ENCODE measurements around the gene IPPK. TPM values are rescaled to one million over a fixed set of nuclear protein-coding genes. Genes with fewer than 3 reads are reported as not detected.

Gene IPPK
- total and polyA plus RNA-seq, 12 donors: 5.2 to 17.8 (median 8.3) TPM

DNA sequence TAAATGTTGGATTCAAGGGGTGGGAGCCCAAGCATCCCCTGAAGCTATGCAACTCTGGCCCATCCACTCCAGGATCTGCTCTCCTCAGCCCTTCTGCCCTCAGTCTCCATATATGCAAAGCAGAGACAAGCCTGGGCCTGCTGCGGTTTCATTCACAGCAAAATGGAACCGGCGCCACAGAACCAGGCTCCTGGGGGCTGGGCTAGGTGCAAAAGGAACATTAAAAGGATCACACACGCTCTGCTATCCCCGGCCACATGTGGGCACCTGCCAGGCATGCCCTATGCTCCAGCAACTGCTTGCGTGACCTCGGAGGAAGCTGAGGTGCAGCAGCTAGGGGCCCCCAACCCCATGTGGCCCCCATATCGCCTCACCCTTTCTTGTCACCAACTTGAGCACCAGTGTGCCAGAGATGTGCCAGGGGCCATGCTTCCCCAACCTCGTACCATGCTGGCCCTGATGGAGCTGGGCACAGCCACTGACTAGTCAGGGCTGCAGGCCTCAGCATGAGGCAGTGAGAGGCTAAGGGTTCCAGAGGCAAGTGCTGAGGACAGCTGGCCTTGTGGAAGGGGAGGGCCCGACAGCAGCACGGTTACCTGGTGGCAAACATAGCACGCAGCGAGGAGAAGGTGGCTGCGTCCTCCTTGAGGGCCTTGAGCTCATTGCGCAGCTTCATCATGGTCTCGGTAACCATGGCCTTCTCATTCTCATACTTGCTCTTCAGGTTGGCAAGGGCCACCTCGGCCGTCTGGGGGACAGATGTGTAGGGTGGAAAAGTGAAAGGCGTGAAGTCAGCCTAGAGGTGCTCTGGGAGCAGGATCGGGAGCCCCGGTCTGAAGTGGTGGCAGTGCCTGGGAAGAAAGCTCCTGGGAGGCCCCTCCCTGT is 47.5 kb upstream of the IPPK start:
- 92 to 93% methylated on average over 21 of the region's 21 CpGs for WGBS, 2 donors
- Histone ChIP-seq H3K9me3 (no peaks in the 10 kb centered on the region), H3K27ac (no peak overlapping the region), H3K27me3 (no peaks in the 10 kb centered on the region), H3K36me3 (peaks cover 9 to 100% (median 65%) of the 10 kb centered on the region in 9 donors), H3K4me1 (peaks cover 6 to 27% (median 21%) of the 10 kb centered on the region in 9 donors), H3K4me3 (no peak overlapping the region)
- intact Hi-C loops (cut with DNase I): loop anchor here in 7 of 10 donors (2.0 to 5.0 kb wide), 5 partner anchors 45 to 75 kb away; partner anchors contain the start of genes BICD2 (in 1 of the 7) and IPPK (in 1 of the 7)
- no peak for DNase-seq
- ATAC-seq: no peak
- no peak for TF ChIP-seq CTCF (IDR thresholded peaks at IDR 0.05)

- Histone ChIP-seq H3K4me1 (peaks cover 6 to 33% (median 22%) of the 10 kb centered on the region in 9 donors), H3K9me3 (no peaks in the 10 kb centered on the region), H3K27ac (peak overlapping the region in 7 of 10 donors; percentile 30 to 79 (median 57)), H3K27me3 (no peaks in the 10 kb centered on the region), H3K4me3 (no peak overlapping the region), H3K36me3 (peaks cover 3 to 99% (median 56%) of the 10 kb centered on the region in 9 donors)
- peak; percentile 72 to 76 for DNase-seq
- peak; percentile 76 to 98 (median 94) for TF ChIP-seq CTCF (IDR thresholded peaks at IDR 0.05)
- peak; percentile 26 to 73 (median 54) for ATAC-seq
- WGBS, 2 donors: 33 to 34% methylated on average over 4 of the region's 4 CpGs
- intact Hi-C loops (cut with DNase I): loop anchor here (1.0 to 5.0 kb wide), 8 partner anchors 44 to 76 kb away; partner anchors contain the start of genes BICD2 (in 1 of the 10) and IPPK (in 1 of the 10)
Observed at GRCh38 chr9:92716557-92716956, 46.6 kb upstream of the IPPK start.

- DNase-seq: peak; percentile 47 to 53
- TF ChIP-seq CTCF (IDR thresholded peaks at IDR 0.05): no peak
- 36 to 42% methylated on average over 17 of the region's 17 CpGs for WGBS, 2 donors
- Histone ChIP-seq H3K27ac (peak overlapping the region in 8 of 10 donors; percentile 30 to 79 (median 56)), H3K4me1 (peaks cover 6 to 37% (median 22%) of the 10 kb centered on the region in 9 donors), H3K4me3 (no peak overlapping the region), H3K36me3 (peaks cover 0 to 99% (median 52%) of the 10 kb centered on the region in 9 donors), H3K27me3 (no peaks in the 10 kb centered on the region), H3K9me3 (no peaks in the 10 kb centered on the region)
- peak; percentile 56 to 82 (median 72) for ATAC-seq
- intact Hi-C loops (cut with DNase I): loop anchor here (1.0 to 5.0 kb wide), 8 partner anchors 43 to 77 kb away; partner anchors contain the start of genes BICD2 (in 1 of the 10) and IPPK (in 1 of the 10)
Observed at GRCh38 chr9:92715488-92716231, 45.7 kb upstream of the IPPK start.

Measured in heart right ventricle (tissue), 16 donors.